BE2C (cell line): ENCODE results near the gene TSPAN9.

ENCODE experiments used
- DNase-seq: peaks from one replicate; pipeline ENCODE4 v3.0.0-alpha.2; 2020
- H3K27me3 ChIP-seq: fragments of 250-450 bp; sonication (Bioruptor Pico); 2 replicates; pipeline ENCODE4 v1.5.1; 2020; ENCODE audit warnings: mild to moderate bottlenecking
- H3K36me3 ChIP-seq: fragments of 250-450 bp; sonication (Bioruptor Pico); 2 replicates; pipeline ENCODE4 v1.5.1; 2020; ENCODE audit warnings: mild to moderate bottlenecking
- H3K4me1 ChIP-seq: fragments of 250-450 bp; sonication (Bioruptor Pico); 2 replicates; pipeline ENCODE4 v1.5.1; 2020
- H3K4me3 ChIP-seq: 2 replicates; pipeline ENCODE4 v1.5.1; 2011; ENCODE audit warnings: low read depth, low read length
- H3K9me3 ChIP-seq: fragments of 250-450 bp; sonication (Bioruptor Pico); 2 replicates; pipeline ENCODE4 v1.5.1; 2020
- TF ChIP-seq, protein P1 (sequence below): IDR thresholded peaks from 2 replicates; pipeline ENCODE4 v1.5.1; 2012; ENCODE audit warnings: mild to moderate bottlenecking, low read depth, low read length

The TSPAN9 gene

GRCh38 chr12:3119192-3119755, 42.1 kb downstream of the TSPAN9 start:
- no peak overlapping the region for H3K4me3 ChIP-seq
- no peaks in the 10 kb centered on the region; the same call in 1 of the 2 replicates for H3K36me3 ChIP-seq
- H3K27me3 ChIP-seq, result no peaks in the 10 kb centered on the region
- DNase-seq, result no peak
- H3K4me1 ChIP-seq, result peaks cover 11% of the 10 kb centered on the region
- TF ChIP-seq, protein P1, sequence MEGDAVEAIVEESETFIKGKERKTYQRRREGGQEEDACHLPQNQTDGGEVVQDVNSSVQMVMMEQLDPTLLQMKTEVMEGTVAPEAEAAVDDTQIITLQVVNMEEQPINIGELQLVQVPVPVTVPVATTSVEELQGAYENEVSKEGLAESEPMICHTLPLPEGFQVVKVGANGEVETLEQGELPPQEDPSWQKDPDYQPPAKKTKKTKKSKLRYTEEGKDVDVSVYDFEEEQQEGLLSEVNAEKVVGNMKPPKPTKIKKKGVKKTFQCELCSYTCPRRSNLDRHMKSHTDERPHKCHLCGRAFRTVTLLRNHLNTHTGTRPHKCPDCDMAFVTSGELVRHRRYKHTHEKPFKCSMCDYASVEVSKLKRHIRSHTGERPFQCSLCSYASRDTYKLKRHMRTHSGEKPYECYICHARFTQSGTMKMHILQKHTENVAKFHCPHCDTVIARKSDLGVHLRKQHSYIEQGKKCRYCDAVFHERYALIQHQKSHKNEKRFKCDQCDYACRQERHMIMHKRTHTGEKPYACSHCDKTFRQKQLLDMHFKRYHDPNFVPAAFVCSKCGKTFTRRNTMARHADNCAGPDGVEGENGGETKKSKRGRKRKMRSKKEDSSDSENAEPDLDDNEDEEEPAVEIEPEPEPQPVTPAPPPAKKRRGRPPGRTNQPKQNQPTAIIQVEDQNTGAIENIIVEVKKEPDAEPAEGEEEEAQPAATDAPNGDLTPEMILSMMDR, result no peak
- H3K9me3 ChIP-seq, result no peaks in the 10 kb centered on the region

DNA sequence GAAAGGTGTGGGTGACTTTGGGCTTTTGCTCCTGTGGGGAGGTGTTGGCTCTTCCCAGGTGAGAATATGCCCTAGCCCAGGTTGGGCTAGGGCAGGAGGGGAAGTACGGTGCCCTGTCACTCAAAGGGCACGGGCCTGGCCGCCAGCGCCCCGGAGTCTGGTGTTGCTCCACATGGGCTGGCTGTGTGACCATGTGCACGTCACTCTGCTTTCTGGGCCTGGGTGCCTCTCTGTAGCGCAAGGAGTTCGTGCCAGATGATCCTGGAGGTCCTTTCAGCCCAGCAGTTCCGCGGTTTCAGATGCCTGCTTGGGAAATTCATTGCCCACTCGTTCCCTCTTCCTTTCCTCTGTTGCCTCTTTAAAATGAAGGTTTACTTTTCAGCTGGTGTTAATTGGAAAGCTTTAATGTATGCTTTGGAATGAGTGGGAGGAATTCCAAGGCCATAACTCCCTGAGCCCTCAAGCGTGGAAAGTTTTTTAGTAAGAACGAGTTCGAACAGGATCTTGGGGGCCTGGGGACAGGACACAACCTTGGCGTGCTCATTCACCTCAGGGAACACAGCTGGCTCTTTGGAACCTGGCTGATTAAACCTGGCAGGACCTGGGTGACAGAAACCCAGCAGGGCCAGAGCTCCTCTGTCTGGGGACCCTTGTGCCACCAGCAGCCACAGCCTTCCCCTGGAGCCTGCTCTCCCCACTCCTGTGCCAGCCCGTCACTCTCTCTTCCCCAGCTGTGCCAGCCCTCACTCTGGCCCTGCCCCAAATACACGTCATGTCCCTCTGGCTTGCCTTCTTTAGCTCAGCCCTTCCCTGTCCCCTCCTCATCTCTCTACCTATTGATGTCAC, 42.8 kb downstream of the TSPAN9 start:
- TF ChIP-seq, protein P1, result no peak
- DNase-seq, result no peak
- H3K4me3 ChIP-seq, result no peak overlapping the region
- H3K27me3 ChIP-seq, result no peaks in the 10 kb centered on the region
- H3K36me3 ChIP-seq, result no peaks in the 10 kb centered on the region; the same call in 1 of the 2 replicates
- H3K4me1 ChIP-seq, result peaks cover 11% of the 10 kb centered on the region
- H3K9me3 ChIP-seq, result no peaks in the 10 kb centered on the region

- DNase-seq, result no peak
- H3K9me3 ChIP-seq, result no peaks in the 10 kb centered on the region
- TF ChIP-seq, protein P1, result no peak
- peaks cover 11% of the 10 kb centered on the region for H3K4me1 ChIP-seq
- H3K27me3 ChIP-seq, result no peaks in the 10 kb centered on the region
- H3K4me3 ChIP-seq, result no peak overlapping the region
- no peaks in the 10 kb centered on the region; the same call in 1 of the 2 replicates for H3K36me3 ChIP-seq
These were observed 43.5 kb downstream of the TSPAN9 start for GRCh38 chr12:3120701-3121100.

DNA sequence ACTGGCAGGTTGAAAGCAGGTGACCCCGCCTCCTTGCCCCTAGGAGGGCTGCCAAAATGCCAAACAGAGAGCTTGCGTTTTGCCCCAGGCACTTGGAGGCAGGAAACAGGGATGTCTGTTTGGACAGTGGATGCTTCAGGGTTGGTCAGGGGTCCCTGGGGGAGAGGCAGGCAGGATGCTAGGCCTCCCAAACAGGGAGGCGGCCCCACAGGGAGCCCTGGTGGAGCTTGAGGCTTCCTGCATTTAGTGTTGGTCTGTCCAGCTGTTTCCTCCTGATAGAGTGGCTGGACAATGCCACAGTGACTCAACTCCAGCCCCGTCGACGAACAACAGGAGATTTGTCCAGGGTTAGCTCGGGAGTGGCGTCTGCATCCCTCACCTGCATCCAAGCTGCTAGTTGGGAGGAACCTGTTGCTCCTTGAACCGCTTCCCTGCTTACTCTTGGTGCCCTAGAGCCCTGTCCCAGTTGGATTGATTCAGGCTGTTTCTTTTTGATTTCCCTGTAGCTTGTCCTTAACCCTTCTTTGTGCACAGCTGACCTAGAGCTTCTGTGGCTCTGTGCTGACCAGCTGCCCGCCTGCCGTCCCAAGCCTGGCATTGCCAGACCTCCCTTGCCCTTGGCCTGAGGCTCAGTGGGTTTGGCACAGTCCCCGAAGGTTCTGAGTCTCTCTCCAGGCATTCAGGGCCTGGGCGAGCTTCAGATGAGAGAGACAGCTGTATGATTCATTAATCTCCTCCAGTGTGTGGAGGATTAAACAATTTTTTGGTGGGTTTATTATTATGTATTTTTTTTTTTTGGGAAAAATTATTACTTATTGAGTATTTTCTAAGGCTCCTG, 45.9 kb downstream of the TSPAN9 start:
- peaks cover 9% of the 10 kb centered on the region for H3K4me1 ChIP-seq
- no peak overlapping the region for H3K4me3 ChIP-seq
- no peaks in the 10 kb centered on the region; the same call in 1 of the 2 replicates for H3K36me3 ChIP-seq
- no peaks in the 10 kb centered on the region for H3K27me3 ChIP-seq
- TF ChIP-seq, protein P1, result 0 out of 2 replicates have a peak, but pooled peaks have one; percentile 14
- no peaks in the 10 kb centered on the region for H3K9me3 ChIP-seq
- DNase-seq, result peak; percentile 55

DNA sequence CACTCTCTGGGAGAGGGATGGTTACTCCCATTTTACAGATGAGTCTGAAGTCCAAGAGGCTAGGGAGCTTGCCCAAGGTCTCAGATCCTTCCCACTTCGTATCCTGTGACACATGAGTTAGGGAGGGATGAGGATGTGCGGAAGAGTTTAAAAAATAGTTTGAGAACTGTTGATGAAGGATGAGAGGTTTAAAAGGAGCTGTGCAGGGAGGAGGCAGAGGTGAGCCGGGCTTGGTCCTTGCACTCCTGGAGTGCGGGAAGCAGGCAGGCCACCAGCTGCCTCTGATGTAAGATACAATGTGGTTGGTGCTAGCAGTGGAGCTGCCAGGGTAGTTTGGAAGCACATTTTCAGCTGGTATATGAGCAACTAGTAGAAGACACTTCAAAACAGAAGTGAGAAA, 46.5 kb downstream of the TSPAN9 start:
- TF ChIP-seq, protein P1, result no peak
- Histone ChIP-seq H3K9me3 (no peaks in the 10 kb centered on the region), H3K36me3 (no peaks in the 10 kb centered on the region; the same call in 1 of the 2 replicates), H3K4me3 (no peak overlapping the region), H3K4me1 (peaks cover 9% of the 10 kb centered on the region), H3K27me3 (no peaks in the 10 kb centered on the region)
- no peak for DNase-seq
